ENCODE results near the gene PLXNB2. TPM values are rescaled to one million over a fixed set of nuclear protein-coding genes. Genes with fewer than 3 reads are reported as not detected.
A peak's percentile ranks its signal among the peaks of the same experiment; 100 is the strongest.
"Not testable (repeated sequence)": the region's sequence is repeated elsewhere in the genome, so short reads cannot be mapped to it uniquely, and the experiment has no call there.

PLXNB2 gene
- total RNA-seq, 1 donor from 2014 or later: 9.8 TPM

DNA sequence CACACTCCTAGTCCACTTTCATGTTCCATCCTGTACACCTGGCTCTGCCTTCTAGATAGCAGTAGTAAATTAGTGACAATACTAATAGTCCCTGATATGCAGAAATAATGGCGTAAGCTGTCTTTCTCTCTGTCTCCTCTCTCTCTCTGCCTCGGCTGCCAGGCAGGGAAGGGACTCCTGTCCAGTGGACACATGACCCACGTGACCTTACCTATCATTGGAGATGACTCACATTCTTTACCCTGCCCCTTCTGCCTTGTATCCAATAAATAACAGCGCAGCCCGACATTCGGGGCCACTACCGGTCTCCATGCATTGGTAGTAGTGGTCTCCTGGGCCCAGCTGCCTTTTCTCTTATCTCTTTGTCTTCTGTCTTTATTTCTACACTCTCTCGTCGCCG lies 33.7 kb downstream of the PLXNB2 start:
- H3K4me1 Mint-ChIP-seq (ENCODE audit: low read depth); H3K9me3 Mint-ChIP-seq; H3K4me3 Mint-ChIP-seq (ENCODE audit: low read depth); H3K36me3 Mint-ChIP-seq (ENCODE audit: low read depth); H3K27ac Mint-ChIP-seq; DNase-seq (ENCODE audit: low spot score): not testable (repeated sequence)
- intact Hi-C loops (cut with micrococcal nuclease): loop anchor here (1.0 to 5.0 kb wide), 3 partner anchors 39 to 69 kb away; partner anchors contain the start of gene DENND6B
- peaks cover 12% of the 10 kb centered on the region for H3K27me3 Mint-ChIP-seq (ENCODE audit: low read depth)

DNA sequence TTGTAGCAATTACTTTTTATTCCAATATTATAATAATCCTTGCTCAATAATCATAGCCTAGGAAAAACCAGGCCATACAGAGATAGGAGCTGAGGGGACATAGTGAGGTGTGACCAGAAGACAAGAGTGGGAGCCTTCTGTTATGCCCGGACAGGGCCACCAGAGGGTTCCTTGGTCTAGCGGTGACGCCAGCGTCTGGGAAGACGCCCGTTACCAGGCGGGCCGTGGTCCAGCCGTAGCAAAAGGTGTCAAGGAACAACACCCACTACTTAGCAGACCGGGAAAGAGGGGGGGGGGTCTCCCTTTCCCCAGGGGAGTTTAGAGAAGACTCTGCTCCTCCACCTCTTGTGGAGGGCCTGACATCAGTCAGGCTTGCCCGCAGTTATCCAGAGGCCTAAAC lies 34.1 kb downstream of the PLXNB2 start:
- H3K27ac Mint-ChIP-seq; H3K36me3 Mint-ChIP-seq (ENCODE audit: low read depth); H3K4me1 Mint-ChIP-seq (ENCODE audit: low read depth); H3K4me3 Mint-ChIP-seq (ENCODE audit: low read depth); H3K9me3 Mint-ChIP-seq; DNase-seq (ENCODE audit: low spot score): not testable (repeated sequence)
- peaks cover 12% of the 10 kb centered on the region for H3K27me3 Mint-ChIP-seq (ENCODE audit: low read depth)
- intact Hi-C loops (cut with micrococcal nuclease): loop anchor here (5.0 kb wide), 2 partner anchors 39 to 54 kb away; partner anchors contain the start of gene DENND6B

DNA sequence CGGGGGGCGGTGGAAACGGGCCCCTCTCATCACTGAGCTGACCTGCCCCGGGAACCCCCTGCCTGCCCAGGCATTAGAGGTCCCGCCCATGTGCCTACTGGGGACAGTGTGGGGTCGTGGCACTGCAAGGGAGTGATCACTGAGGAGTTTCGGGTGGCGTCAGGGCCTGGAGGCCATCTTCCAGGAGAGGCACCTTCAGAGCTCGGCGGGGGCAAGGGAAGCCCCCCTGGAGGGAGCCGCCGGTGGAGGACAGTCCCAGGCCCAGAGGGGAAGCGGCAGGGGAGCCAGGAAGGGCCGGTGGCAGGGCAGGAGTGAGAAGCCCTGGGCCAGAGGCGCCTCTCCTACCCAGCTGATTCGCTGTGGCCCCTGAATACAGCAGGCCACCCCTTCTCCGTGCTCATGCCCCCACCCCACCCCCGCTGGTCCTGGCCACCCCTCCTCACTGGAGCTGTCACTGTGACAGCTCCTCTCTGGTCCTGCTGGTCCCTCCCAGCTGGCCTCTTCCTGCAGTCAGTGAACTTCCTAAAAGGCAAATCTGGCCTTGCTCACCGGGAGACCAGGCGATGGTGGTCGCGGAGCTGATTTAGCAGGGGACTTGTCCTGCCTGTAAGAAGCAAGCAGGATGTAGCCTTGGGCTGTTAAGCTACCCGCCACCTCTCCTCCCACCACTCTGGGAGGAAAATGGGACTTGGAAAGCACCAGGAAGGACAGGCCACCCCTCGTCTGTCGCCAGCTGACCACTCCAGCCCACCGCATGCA lies 35.2 kb downstream of the PLXNB2 start:
- intact Hi-C loops (cut with micrococcal nuclease): loop anchor here (5.0 kb wide), 2 partner anchors 40 to 55 kb away; partner anchors contain the start of gene DENND6B
- Mint-ChIP-seq H3K4me1 (ENCODE audit: low read depth) (peaks cover 1% of the 10 kb centered on the region), H3K4me3 (ENCODE audit: low read depth) (no peak overlapping the region)

DNA sequence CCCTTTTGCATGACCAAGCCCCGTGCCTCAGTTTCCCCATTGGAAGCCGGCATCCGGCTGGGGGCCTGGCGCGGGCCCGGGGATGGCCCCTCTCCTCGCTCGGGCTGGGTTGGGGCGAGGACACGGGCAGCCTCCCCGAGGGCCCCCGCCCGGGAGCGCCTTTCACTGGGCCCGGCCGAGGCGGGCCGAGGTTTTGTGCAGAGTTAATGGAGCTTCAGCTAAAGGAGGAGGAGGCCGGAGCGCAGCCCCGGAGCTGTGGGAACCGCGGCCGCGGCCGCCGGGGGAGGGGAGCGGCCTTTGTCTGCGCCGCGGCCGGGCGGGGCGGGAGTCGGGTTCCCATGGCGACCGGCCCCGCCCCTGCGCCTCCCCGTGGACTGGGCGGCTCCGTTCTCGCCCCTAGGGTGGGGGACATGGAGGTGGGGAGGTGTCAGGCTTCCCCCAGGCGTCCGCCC lies 35.9 kb downstream of the PLXNB2 start:
- H3K27ac Mint-ChIP-seq: no peak overlapping the region
- H3K4me1 Mint-ChIP-seq (ENCODE audit: low read depth): peaks cover 1% of the 10 kb centered on the region
- peak; percentile 49 for DNase-seq (ENCODE audit: low spot score)
- H3K27me3 Mint-ChIP-seq (ENCODE audit: low read depth): peaks cover 15% of the 10 kb centered on the region
- H3K4me3 Mint-ChIP-seq (ENCODE audit: low read depth): no peak overlapping the region
- H3K9me3 Mint-ChIP-seq: no peaks in the 10 kb centered on the region
- H3K36me3 Mint-ChIP-seq (ENCODE audit: low read depth): no peaks in the 10 kb centered on the region
- intact Hi-C loops (cut with micrococcal nuclease): loop anchor here (2.0 to 5.0 kb wide), 3 partner anchors 41 to 351 kb away; partner anchors contain the start of gene DENND6B

More for the DNA sequence above, 35.2 kb downstream of the PLXNB2 start:
- H3K9me3 Mint-ChIP-seq: no peaks in the 10 kb centered on the region
- DNase-seq (ENCODE audit: low spot score): no peak
- peaks cover 15% of the 10 kb centered on the region for H3K27me3 Mint-ChIP-seq (ENCODE audit: low read depth)
- H3K36me3 Mint-ChIP-seq (ENCODE audit: low read depth): no peaks in the 10 kb centered on the region
- H3K27ac Mint-ChIP-seq: no peak overlapping the region

DNA sequence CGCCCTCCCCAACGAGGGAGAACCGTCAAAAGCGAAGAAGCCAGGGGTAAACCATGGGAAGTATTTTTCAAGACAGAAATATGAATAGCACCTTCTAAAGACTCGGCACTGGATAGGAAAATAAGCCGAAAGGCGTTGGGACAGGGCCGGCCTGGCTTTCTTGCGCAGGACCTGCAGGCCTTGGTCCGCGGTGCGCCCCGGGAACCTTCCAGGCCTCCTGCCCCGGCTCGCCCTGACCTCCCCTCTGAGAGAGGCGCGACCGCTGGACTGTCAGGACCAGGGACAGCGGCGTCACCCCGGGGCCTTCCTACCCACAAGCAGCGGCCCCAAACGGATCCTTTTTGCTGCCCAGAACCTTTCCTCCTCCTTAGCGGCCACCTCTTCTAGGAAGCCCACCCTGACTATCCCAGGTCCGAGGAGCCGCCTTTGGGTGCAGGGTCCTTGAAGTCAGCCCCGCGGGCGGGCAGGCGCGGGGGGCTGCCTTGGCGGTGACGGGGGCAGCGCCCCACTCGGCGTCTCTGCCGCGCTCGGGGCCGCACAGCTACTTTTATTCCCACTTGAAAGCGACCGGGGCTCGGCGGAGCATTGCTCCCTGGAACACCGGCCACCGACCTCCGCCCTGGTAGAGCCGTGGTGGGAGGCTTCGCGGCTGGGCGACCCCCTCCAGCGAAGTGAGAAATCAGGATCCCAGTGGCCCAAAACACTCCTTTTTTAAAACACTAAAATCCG lies 36.6 kb downstream of the PLXNB2 start:
- Mint-ChIP-seq H3K36me3 (ENCODE audit: low read depth) (no peaks in the 10 kb centered on the region), H3K9me3 (no peaks in the 10 kb centered on the region), H3K4me3 (ENCODE audit: low read depth) (peak overlapping the region; percentile 66), H3K27me3 (ENCODE audit: low read depth) (peaks cover 15% of the 10 kb centered on the region), H3K27ac (no peak overlapping the region), H3K4me1 (ENCODE audit: low read depth) (peaks cover 1% of the 10 kb centered on the region)
- intact Hi-C loops (cut with micrococcal nuclease): loop anchor here (2.0 to 5.0 kb wide), 3 partner anchors 41 to 352 kb away; partner anchors contain the start of gene DENND6B
- DNase-seq (ENCODE audit: low spot score): peak; percentile 67

DNA sequence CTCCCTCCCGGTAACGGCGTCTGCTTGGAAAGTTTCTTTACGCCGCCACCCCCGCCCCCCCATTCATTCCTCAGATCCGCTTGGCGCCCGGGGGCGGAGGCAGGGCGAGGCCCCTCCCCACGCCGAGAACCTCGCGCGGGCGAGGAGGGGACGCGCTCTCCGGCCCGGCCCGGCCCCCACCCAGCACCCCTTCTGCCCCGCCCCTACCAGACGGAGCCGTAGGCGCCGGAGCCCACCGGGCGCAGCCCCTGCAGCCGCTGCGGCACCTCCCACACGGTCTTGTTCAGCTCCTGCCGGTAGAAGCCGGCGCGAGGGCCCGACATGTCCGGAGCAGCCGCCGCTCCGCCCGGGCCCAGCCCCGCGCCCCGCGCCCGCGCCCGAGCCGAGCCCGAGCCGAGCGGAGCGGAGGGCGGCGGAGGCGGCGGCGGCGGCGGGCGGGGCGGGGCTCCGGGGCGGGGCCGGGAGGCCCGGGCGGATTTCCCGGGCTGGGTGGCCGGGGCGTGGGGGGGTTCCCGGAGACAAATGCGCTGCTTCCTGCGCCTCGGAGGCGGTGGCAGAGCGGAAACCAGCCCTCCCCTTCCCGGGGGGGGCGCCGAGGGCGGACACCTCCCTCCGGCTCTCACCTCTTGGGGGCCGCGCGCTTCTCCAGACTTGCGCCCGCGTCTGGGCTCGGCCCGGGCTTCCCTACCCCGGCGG lies 37.3 kb downstream of the PLXNB2 start, which contains the start of gene MAPK11:
Gene MAPK11, minus strand, starts transcription at position 411 of the 696 bp plus-strand sequence. Its CDS starts 88 bp downstream, at position 323.
- Mint-ChIP-seq H3K27me3 (ENCODE audit: low read depth) (peaks cover 15% of the 10 kb centered on the region), H3K9me3 (no peaks in the 10 kb centered on the region), H3K36me3 (ENCODE audit: low read depth) (no peaks in the 10 kb centered on the region), H3K4me1 (ENCODE audit: low read depth) (peaks cover 1% of the 10 kb centered on the region), H3K4me3 (ENCODE audit: low read depth) (peak within 1 kb of the TSS; percentile 70), H3K27ac (no peak within 1 kb of the TSS)
- intact Hi-C loops (cut with micrococcal nuclease): loop anchor here (2.0 to 5.0 kb wide), 3 partner anchors 42 to 353 kb away; partner anchors contain the start of gene DENND6B
- peak; percentile 66 for DNase-seq (ENCODE audit: low spot score)

DNA sequence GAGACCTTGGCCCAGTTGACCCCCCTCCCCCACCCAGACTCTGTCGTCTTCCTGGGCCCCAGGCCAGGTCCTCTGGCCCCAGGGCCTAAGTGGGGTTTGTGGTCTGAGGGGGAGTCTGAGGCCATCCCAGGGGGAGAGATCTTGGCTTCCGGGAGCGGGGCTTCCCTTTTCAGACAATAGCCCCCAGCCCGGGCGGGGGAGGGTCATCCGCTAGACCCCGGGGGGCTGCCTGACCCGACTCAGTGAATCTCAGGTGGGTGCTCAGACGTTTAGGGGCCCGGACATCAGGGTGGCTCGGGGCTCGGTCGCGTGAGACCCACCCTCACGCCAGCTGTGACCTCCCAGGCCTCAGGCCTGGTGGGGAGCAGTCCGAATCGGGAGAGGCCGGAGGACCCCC lies 37.9 kb downstream of the PLXNB2 start:
- no peaks in the 10 kb centered on the region for H3K9me3 Mint-ChIP-seq
- H3K36me3 Mint-ChIP-seq (ENCODE audit: low read depth): no peaks in the 10 kb centered on the region
- DNase-seq (ENCODE audit: low spot score): no peak
- peaks cover 15% of the 10 kb centered on the region for H3K27me3 Mint-ChIP-seq (ENCODE audit: low read depth)
- peak overlapping the region; percentile 70 for H3K4me3 Mint-ChIP-seq (ENCODE audit: low read depth)
- H3K4me1 Mint-ChIP-seq (ENCODE audit: low read depth): peaks cover 1% of the 10 kb centered on the region
- intact Hi-C loops (cut with micrococcal nuclease): no loop called here
- no peak overlapping the region for H3K27ac Mint-ChIP-seq

DNA sequence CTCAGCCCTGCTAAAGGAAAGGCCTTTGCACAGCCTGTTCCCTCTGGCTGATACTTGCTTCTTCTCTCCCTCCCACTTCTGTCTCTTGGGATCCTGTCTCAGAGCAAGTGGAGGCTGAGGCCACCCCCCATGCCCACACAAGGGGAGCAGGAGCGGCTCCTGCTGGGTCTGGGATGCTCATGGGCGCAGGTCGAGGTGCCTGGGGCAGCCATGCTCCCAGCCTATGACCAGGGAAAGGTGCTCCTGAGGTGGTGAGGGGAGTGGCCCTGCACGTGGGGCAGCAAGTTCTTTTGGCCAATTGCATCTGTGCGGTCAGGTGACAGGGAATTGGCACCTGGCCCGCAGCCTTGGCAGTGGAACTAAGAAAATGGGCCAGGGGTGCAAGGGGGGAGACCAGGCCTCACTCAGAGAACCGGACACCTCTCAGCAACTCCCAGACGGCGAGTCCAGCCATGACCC lies 38.8 kb downstream of the PLXNB2 start:
- no peak for DNase-seq (ENCODE audit: low spot score)
- H3K27me3 Mint-ChIP-seq (ENCODE audit: low read depth): peaks cover 11% of the 10 kb centered on the region
- H3K27ac Mint-ChIP-seq: no peak overlapping the region
- no peaks in the 10 kb centered on the region for H3K36me3 Mint-ChIP-seq (ENCODE audit: low read depth)
- peak overlapping the region; percentile 26 for H3K4me3 Mint-ChIP-seq (ENCODE audit: low read depth)
- intact Hi-C loops (cut with micrococcal nuclease): no loop called here
- H3K4me1 Mint-ChIP-seq (ENCODE audit: low read depth): peaks cover 1% of the 10 kb centered on the region
- H3K9me3 Mint-ChIP-seq: no peaks in the 10 kb centered on the region

DNA sequence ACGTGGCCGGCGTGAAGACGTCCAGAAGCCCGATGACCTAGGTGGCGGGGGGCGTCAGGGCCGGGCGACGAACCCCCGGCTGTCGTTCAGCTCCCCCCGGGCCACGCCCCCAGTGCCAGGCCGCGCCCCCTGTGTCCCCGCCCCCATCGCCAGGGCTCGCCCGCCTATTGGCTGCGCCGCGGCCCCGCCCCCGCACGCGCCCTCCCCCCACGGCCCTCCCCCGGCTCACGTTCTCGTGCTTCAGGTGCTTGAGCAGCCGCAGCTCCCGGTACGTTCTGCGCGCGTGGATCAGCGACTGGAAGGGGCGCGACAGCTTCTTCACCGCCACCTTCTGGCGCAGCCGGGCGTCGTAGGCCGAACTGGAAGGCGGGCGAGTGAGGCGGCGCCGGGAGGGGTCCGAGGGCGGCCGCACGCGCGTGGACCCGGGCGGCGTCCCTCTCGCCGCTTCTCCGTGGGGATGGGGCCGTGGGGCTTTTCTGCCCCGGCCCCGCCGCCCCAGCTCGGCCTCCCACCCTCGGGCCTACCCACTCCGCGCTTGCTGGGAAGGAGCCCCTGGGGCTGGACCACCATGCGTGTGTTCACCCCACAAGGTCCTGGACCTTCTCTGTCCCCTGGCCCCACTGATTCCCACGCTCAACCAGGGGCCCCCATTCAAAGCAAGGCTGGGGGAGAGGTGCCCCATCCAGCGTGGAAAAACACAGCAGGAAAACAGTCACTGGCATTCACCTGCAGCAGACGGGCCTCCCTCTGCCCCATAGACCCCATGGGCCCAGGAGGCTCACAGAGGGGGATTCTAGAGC lies 39.7 kb downstream of the PLXNB2 start:
- DNase-seq (ENCODE audit: low spot score): peak; percentile 38
- intact Hi-C loops (cut with micrococcal nuclease): no loop called here
- Mint-ChIP-seq H3K9me3 (no peaks in the 10 kb centered on the region), H3K4me3 (ENCODE audit: low read depth) (no peak overlapping the region), H3K36me3 (ENCODE audit: low read depth) (no peaks in the 10 kb centered on the region), H3K27me3 (ENCODE audit: low read depth) (peaks cover 11% of the 10 kb centered on the region), H3K4me1 (ENCODE audit: low read depth) (peaks cover 1% of the 10 kb centered on the region), H3K27ac (no peak overlapping the region)

DNA sequence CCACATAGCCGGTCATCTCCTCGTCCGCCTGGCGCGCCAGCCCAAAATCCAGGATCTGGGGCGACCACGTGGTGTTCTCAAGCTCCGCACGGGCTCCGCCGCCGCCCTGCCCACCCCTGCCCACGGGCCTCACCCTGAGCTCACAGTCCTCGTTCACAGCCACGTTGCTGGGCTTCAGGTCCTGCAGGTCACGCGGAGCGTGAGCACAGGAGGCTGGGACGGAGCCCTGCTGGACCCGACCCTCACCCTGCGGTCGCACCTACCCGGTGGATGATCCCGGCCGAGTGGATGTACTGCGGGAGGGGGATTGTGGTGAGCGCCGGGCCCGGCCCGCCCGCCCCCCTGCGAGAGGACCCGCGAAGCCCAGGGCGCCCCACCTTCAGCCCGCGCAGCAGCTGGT lies 40.5 kb downstream of the PLXNB2 start:
- Mint-ChIP-seq H3K36me3 (ENCODE audit: low read depth) (no peaks in the 10 kb centered on the region), H3K4me3 (ENCODE audit: low read depth) (no peak overlapping the region), H3K27ac (no peak overlapping the region), H3K27me3 (ENCODE audit: low read depth) (peaks cover 12% of the 10 kb centered on the region), H3K9me3 (no peaks in the 10 kb centered on the region), H3K4me1 (ENCODE audit: low read depth) (peaks cover 6% of the 10 kb centered on the region)
- intact Hi-C loops (cut with micrococcal nuclease): no loop called here
- DNase-seq (ENCODE audit: low spot score): no peak

DNA sequence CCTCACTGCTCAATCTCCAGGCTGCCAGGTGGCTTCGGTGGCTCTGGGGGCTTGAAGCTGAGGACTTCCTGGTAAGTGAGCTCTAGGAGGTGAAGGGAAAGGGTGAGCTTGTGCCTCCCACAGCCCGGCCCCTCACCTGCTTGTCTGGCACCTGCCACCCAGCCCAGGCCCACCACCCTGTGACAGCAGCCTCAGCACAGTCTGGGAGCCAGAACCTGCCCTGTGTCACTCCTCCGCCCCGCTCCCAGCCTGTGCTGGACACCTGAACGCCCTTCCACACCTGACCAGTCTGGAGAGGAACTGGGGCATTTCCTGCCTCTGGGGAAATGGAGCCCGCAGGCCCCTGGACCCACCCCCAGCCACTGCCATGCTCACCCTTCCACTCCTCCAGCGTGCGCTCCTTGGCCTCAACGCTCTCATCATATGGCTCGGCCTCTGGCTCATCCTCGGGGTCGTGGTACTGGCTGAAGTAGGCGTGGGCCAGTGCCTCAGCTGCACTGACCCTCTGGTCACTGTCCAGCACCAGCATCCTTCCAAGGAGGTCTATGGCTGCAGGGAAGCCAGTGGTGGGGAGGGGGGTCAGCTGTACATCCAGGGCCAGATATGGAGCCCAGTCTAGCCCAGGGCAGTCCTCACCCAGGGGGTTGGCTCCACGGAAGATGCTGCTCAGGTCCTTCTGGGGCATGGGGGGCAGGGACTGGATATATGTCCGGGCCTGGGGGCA lies 42.3 kb downstream of the PLXNB2 start:
- Mint-ChIP-seq H3K27ac (no peak overlapping the region), H3K9me3 (no peaks in the 10 kb centered on the region)
- intact Hi-C loops (cut with micrococcal nuclease): no loop called here

More for the DNA sequence above, 42.3 kb downstream of the PLXNB2 start:
- H3K4me3 Mint-ChIP-seq (ENCODE audit: low read depth): no peak overlapping the region
- peaks cover 12% of the 10 kb centered on the region for H3K27me3 Mint-ChIP-seq (ENCODE audit: low read depth)
- DNase-seq (ENCODE audit: low spot score): no peak
- peaks cover 6% of the 10 kb centered on the region for H3K4me1 Mint-ChIP-seq (ENCODE audit: low read depth)
- H3K36me3 Mint-ChIP-seq (ENCODE audit: low read depth): no peaks in the 10 kb centered on the region

Measured in activated T-helper 2 cell treated with anti-CD3 and anti-CD28 coated beads, Interferon-gamma antibody, Interleukin-2, Interleukin-4, amounts not matched to agents 10 μg/mL and 5 μg/mL and 100 μg/mL, durations not matched to agents 14 hours and 24 hours and 36 hours (primary cell).